Osteoblast (primary cell): Measurements from ENCODE around the gene OXSR1. TPM values are rescaled to one million over a fixed set of nuclear protein-coding genes. Genes with fewer than 3 reads are reported as not detected.

Experiments
- DNase-seq: peaks from one replicate; pipeline ENCODE4 v3.0.0; 2011; ENCODE audit warnings: low spot score, mixed read lengths; ENCODE audit not compliant: insufficient read length; ENCODE audit errors: missing footprints
- H2AFZ ChIP-seq: 2 replicates; pipeline ENCODE4 v1.6.0; 2011; ENCODE audit warnings: mild to moderate bottlenecking, low read length
- H3K27ac ChIP-seq: 2 replicates; pipeline ENCODE4 v1.5.1; 2011; ENCODE audit warnings: mild to moderate bottlenecking, low read depth, low read length, moderate library complexity
- H3K27me3 ChIP-seq: 2 replicates; pipeline ENCODE4 v1.6.0; 2012; ENCODE audit warnings: mild to moderate bottlenecking, control low read depth, inconsistent platforms, low read length, moderate library complexity; ENCODE audit not compliant: insufficient read depth
- H3K36me3 ChIP-seq: 2 replicates; pipeline ENCODE4 v1.5.1; 2011; ENCODE audit warnings: mild to moderate bottlenecking, low read length, control low read depth, moderate library complexity; ENCODE audit not compliant: insufficient read depth
- H3K4me1 ChIP-seq: 2 replicates; pipeline ENCODE4 v1.5.1; 2011; ENCODE audit warnings: mild to moderate bottlenecking, low read length, control low read depth, moderate library complexity; ENCODE audit not compliant: insufficient read depth
- H3K4me2 ChIP-seq: 2 replicates; pipeline ENCODE4 v1.6.0; 2011; ENCODE audit warnings: mild to moderate bottlenecking, low read length; ENCODE audit not compliant: insufficient read depth
- H3K4me3 ChIP-seq: fragments of 200-600 bp; sonication (generic); 3 replicates; pipeline ENCODE4 v1.5.1; 2012; ENCODE audit warnings: mild to moderate bottlenecking, low read length, inconsistent platforms; ENCODE audit not compliant: insufficient read depth
- H3K79me2 ChIP-seq: 2 replicates; pipeline ENCODE4 v1.6.0; 2012; ENCODE audit warnings: mild to moderate bottlenecking, low read length, control low read depth, inconsistent platforms; ENCODE audit not compliant: insufficient read depth
- H3K9me3 ChIP-seq: 2 replicates; pipeline ENCODE4 v1.5.1; 2011; ENCODE audit warnings: low read depth, low read length, control low read depth
- H4K20me1 ChIP-seq: 2 replicates; pipeline ENCODE4 v1.6.0; 2012; ENCODE audit warnings: mild to moderate bottlenecking, low read length, control low read depth; ENCODE audit not compliant: insufficient read depth
- CTCF ChIP-seq: IDR thresholded peaks from 2 replicates; pipeline ENCODE4 v1.5.1; 2011; ENCODE audit warnings: mild to moderate bottlenecking, low read depth, low read length, moderate library complexity; ENCODE audit errors: extremely low read depth
- total RNA-seq: library from RNA; depleted of rRNA; stranded (reverse); fragments of >200 nt; gene quantifications from 2 replicates; pipeline ENCODE4 v1.2.3, GENCODE V29; 2012

Gene OXSR1
- total RNA-seq, 1 donor: 50.3 TPM

- peak; percentile 19 for TF ChIP-seq CTCF
- Histone ChIP-seq H2AFZ (no peak overlapping the region), H3K4me2 (no peak overlapping the region), H3K4me3 (no peak overlapping the region), H3K9me3 (no peaks in the 10 kb centered on the region), H3K27me3 (no peaks in the 10 kb centered on the region), H3K4me1 (peaks cover 20% of the 10 kb centered on the region), H3K27ac (no peak overlapping the region), H3K36me3 (no peaks in the 10 kb centered on the region), H3K79me2 (peaks cover 29% of the 10 kb centered on the region), H4K20me1 (no peaks in the 10 kb centered on the region)
- no peak for DNase-seq
Observed at GRCh38 chr3:38163117-38163840, 2.1 kb upstream of the OXSR1 start.

- no peaks in the 10 kb centered on the region for H3K36me3 ChIP-seq
- H3K27ac ChIP-seq: peak overlapping the region; percentile 99
- H3K4me1 ChIP-seq: peaks cover 28% of the 10 kb centered on the region
- H3K4me2 ChIP-seq: peak overlapping the region; percentile 97
- no peak for TF ChIP-seq CTCF
- H3K9me3 ChIP-seq: no peaks in the 10 kb centered on the region
- peak overlapping the region; percentile 97 for H2AFZ ChIP-seq
- DNase-seq: no peak
- H3K27me3 ChIP-seq: no peaks in the 10 kb centered on the region
- H3K4me3 ChIP-seq: peak overlapping the region; percentile 83
- H4K20me1 ChIP-seq: no peaks in the 10 kb centered on the region
- peaks cover 29% of the 10 kb centered on the region for H3K79me2 ChIP-seq
Observed at GRCh38 chr3:38163841-38164642, 1.3 kb upstream of the OXSR1 start.

GRCh38 chr3:38164643-38164951 lies 740 bp upstream of the OXSR1 start:
- Histone ChIP-seq H3K4me3 (peak overlapping the region; percentile 83), H3K4me1 (peaks cover 33% of the 10 kb centered on the region), H4K20me1 (no peaks in the 10 kb centered on the region), H3K79me2 (peaks cover 33% of the 10 kb centered on the region), H3K36me3 (no peaks in the 10 kb centered on the region), H3K4me2 (peak overlapping the region; percentile 97), H3K9me3 (no peaks in the 10 kb centered on the region), H3K27me3 (no peaks in the 10 kb centered on the region), H3K27ac (peak overlapping the region; percentile 99), H2AFZ (peak overlapping the region; percentile 97)
- no peak for DNase-seq
- TF ChIP-seq CTCF: no peak

- H3K4me1 ChIP-seq: peaks cover 36% of the 10 kb centered on the region
Observed at GRCh38 chr3:38165722-38166387, 518 bp downstream of the OXSR1 start.

More at GRCh38 chr3:38165722-38166387, 518 bp downstream of the OXSR1 start:
- peak overlapping the region; percentile 97 for H2AFZ ChIP-seq
- peak overlapping the region; percentile 83 for H3K4me3 ChIP-seq
- TF ChIP-seq CTCF: no peak
- H4K20me1 ChIP-seq: no peaks in the 10 kb centered on the region
- H3K4me2 ChIP-seq: peak overlapping the region; percentile 97
- peak overlapping the region; percentile 99 for H3K27ac ChIP-seq
- peaks cover 46% of the 10 kb centered on the region for H3K79me2 ChIP-seq
- H3K27me3 ChIP-seq: no peaks in the 10 kb centered on the region
- peak; percentile 72 for DNase-seq
- H3K9me3 ChIP-seq: no peaks in the 10 kb centered on the region
- no peaks in the 10 kb centered on the region for H3K36me3 ChIP-seq
